Heart right ventricle (tissue), 16 donors: Measurements from ENCODE around the gene MPP2. TPM values are rescaled to one million over a fixed set of nuclear protein-coding genes. Genes with fewer than 3 reads are reported as not detected.
A peak's percentile ranks its signal among the peaks of the same experiment; 100 is the strongest.
"Not testable (repeated sequence)": the region's sequence is repeated elsewhere in the genome, so short reads cannot be mapped to it uniquely, and the experiment has no call there.

Experiments
- ATAC-seq, 8 donors: fragments of 200-7000 bp; cut with Tn5 transposase; one replicate each; pipeline ENCODE4 v1.9.1; 2020; ENCODE audit warnings: mild to moderate bottlenecking in 8 of 8, moderate library complexity in 8 of 8, moderate number of reproducible peaks in 1 of 8
- DNase-seq, 2 donors: peaks; one replicate each; pipeline ENCODE4 v3.0.0-alpha.2; 2020
- H3K27ac ChIP-seq, 10 donors: fragments of 200-600 bp; sonication (generic) in 2 of 10; one replicate each; pipeline versions ENCODE4 v1.5.0 to v1.8.0; 2020 to 2022; ENCODE audit warnings: mild to moderate bottlenecking in 3 of 10
- H3K27me3 ChIP-seq, 7 donors: fragments of 200-600 bp; one replicate each; pipeline ENCODE4 v1.8.0; 2021 to 2022; ENCODE audit warnings: mild to moderate bottlenecking in 2 of 7
- H3K36me3 ChIP-seq, 9 donors: fragments of 200-600 bp; sonication (generic) in 1 of 9; one replicate each; pipeline versions ENCODE4 v1.5.0 to v1.8.0; 2020 to 2022; ENCODE audit warnings: mild to moderate bottlenecking in 2 of 9
- H3K4me1 ChIP-seq, 9 donors: fragments of 200-600 bp; sonication (generic) in 1 of 9; one replicate each; pipeline versions ENCODE4 v1.5.0 to v1.8.0; 2020 to 2022; ENCODE audit warnings: mild to moderate bottlenecking in 4 of 9
- H3K4me3 ChIP-seq, 10 donors: fragments of 200-600 bp; sonication (generic) in 2 of 10; one replicate each; pipeline versions ENCODE4 v1.5.0 to v1.8.0; 2020 to 2022; ENCODE audit warnings: mild to moderate bottlenecking in 7 of 10, moderate library complexity in 2 of 10
- H3K9me3 ChIP-seq, 11 donors: fragments of 200-600 bp in 10 of 11; sonication (generic) in 2 of 11; one replicate each; pipeline versions ENCODE4 v1.5.0 to v1.8.0; 2013 to 2022; ENCODE audit warnings: mild to moderate bottlenecking in 2 of 11, control low read depth in 1 of 11, moderate library complexity in 1 of 11
- CTCF ChIP-seq, 9 donors: fragments of 200-600 bp; sonication (generic) in 2 of 9; IDR thresholded peaks; one replicate each; pipeline versions ENCODE4 v1.5.0 to v1.8.0; 2021 to 2022; ENCODE audit warnings: antibody characterized with exemption in 9 of 9, mild to moderate bottlenecking in 5 of 9, moderate library complexity in 1 of 9
- WGBS, 2 donors: extraction: QIAGEN DNeasy Blood & Tissue Kit; methylation state at CpG; one replicate each; pipeline ENCODE4 v1.1.7; 2013; ENCODE audit warnings: inconsistent platforms in 1 of 2; 5-methylcytosine and 5-hydroxymethylcytosine counted together
- intact Hi-C, 10 donors: fragments of 100-400 bp; cut with DNase I; formaldehyde crosslinking; loops; one replicate each; pipeline versions ENCODE4 v1.11.1 to v1.14.2; 2022
- polyA plus RNA-seq, 2 donors: library from polyadenylated mRNA; stranded (reverse); fragments of 200-250 nt; gene quantifications; one replicate each; pipeline ENCODE4 v1.2.3, GENCODE V29; 2013
- total RNA-seq, 10 donors: library from RNA; stranded (reverse); fragmentation: NEBNext Ultra II Directional in 3 of 10; extraction: Animal tissue kit (Norgen Biotek cat#: 25700) in 3 of 10; gene quantifications; one replicate each; pipeline versions ENCODE4 v1.2.1 to v1.2.4, GENCODE V29; 2021 to 2023
- donor health status: Arrhythmogenic right ventricular cardiomyopathy.
- donor health status: ischemic (EF 13 %, LVEDD 7.1; RV severe dilation, severe dysfunction).
- donor health status: healthy with polysubstance abuse.
- donor health status: DM: no; HTN: yes; CAD: no.
- donor health status: DM: no; HTN: no; CAD: no.
- donor health status: ischemic (EF 25% LVEDD 6.9; RV normal size, moderate dysfunction).
- donor health status: ischemic (EF 25% LVEDD 5.7; RV mildly dilated, moderate dysfunction).
- donor health status: healthy.
- donor health status: DM: yes; HTN: yes; CAD: no.
- donor health status: Ischemic cardiomyopathy.
- donor health status: ischemic (EF 35%, LVEDD 5.7; RV mildly dilated, moderate dysfunction).
- donor health status: nonischemic (EF 11% LVEDD 7.7; RV severe dilation, severe dysfunction).
- donor health status: DM: yes; HTN: yes; CAD: no.
- donor health status: PGD.
- donor health status: ischemic (EF 29% LVEDD 5.4; RV normal size, mild dysfunction).
- donor health status: nonischemic (EF 23%, LVEDD 6.1; RV moderate dilation, normal function).

Gene MPP2
- total and polyA plus RNA-seq, 12 donors, result 5.0 to 20.7 (median 12.9) TPM

- 60 to 61% methylated on average over 7 of the region's 7 CpGs for WGBS, 2 donors
- H3K36me3 ChIP-seq, result no peaks in the 10 kb centered on the region
- peak in 7 of 9 donors; percentile 32 to 52 (median 43) for TF ChIP-seq CTCF (IDR thresholded peaks at IDR 0.05)
- intact Hi-C loops, result loop anchor here in 7 of 10 donors (5.0 to 10.0 kb wide), 9 partner anchors 52 to 227 kb away; no protein-coding TSS in a partner anchor
- ATAC-seq (peak in 6 of 8 donors; percentile 9 to 62 (median 34)), DNase-seq (no peak)
- H3K9me3 ChIP-seq, result no peaks in the 10 kb centered on the region
- H3K4me1 ChIP-seq, result peaks cover 0 to 15% (median 6%) of the 10 kb centered on the region in 9 donors
- H3K4me3 ChIP-seq, result no peak overlapping the region
- peaks cover 0 to 28% (median 23%) of the 10 kb centered on the region in 7 donors for H3K27me3 ChIP-seq
- no peak overlapping the region for H3K27ac ChIP-seq
Measured at GRCh38 chr17:43940630-43941029, 33.3 kb upstream of the MPP2 start.

- Histone ChIP-seq H3K36me3 (no peaks in the 10 kb centered on the region), H3K4me3 (no peak overlapping the region), H3K27me3 (peaks cover 0 to 28% (median 23%) of the 10 kb centered on the region in 7 donors), H3K27ac (no peak overlapping the region), H3K9me3 (no peaks in the 10 kb centered on the region), H3K4me1 (peaks cover 0 to 15% (median 6%) of the 10 kb centered on the region in 9 donors)
- ATAC-seq, result no peak
- WGBS, 2 donors, result 95% methylated on average over 5 of the region's 5 CpGs
- DNase-seq, result no peak
- intact Hi-C loops, result loop anchor here in 7 of 10 donors (5.0 to 10.0 kb wide), 9 partner anchors 52 to 227 kb away; no protein-coding TSS in a partner anchor
- no peak for TF ChIP-seq CTCF (IDR thresholded peaks at IDR 0.05)
Measured at GRCh38 chr17:43939886-43940285, 32.5 kb upstream of the MPP2 start.

GRCh38 chr17:43939452-43939851 lies 32.1 kb upstream of the MPP2 start:
- H3K4me1 ChIP-seq, result peaks cover 0 to 15% (median 6%) of the 10 kb centered on the region in 9 donors
- H3K27me3 ChIP-seq, result peaks cover 0 to 28% (median 23%) of the 10 kb centered on the region in 7 donors
- H3K9me3 ChIP-seq, ATAC-seq, DNase-seq, H3K27ac ChIP-seq, H3K36me3 ChIP-seq, H3K4me3 ChIP-seq, intact Hi-C loops: not testable (repeated sequence)
- 90 to 93% methylated on average over 3 of the region's 3 CpGs for WGBS, 2 donors

- intact Hi-C loops, result no loop called here
- no peak for TF ChIP-seq CTCF (IDR thresholded peaks at IDR 0.05)
Measured at GRCh38 chr17:43938838-43939182, 31.5 kb upstream of the MPP2 start.

GRCh38 chr17:43936434-43936833 lies 29.1 kb upstream of the MPP2 start:
- no peak overlapping the region for H3K4me3 ChIP-seq
- 79 to 92% methylated on average over 3 of the region's 3 CpGs for WGBS, 2 donors
- intact Hi-C loops, result no loop called here
- no peaks in the 10 kb centered on the region for H3K9me3 ChIP-seq
- ATAC-seq (no peak), DNase-seq (no peak)
- no peak for TF ChIP-seq CTCF (IDR thresholded peaks at IDR 0.05)
- peaks cover 0 to 9% (median 6%) of the 10 kb centered on the region in 9 donors for H3K4me1 ChIP-seq
- no peaks in the 10 kb centered on the region for H3K36me3 ChIP-seq
- peaks cover 0 to 28% (median 23%) of the 10 kb centered on the region in 7 donors for H3K27me3 ChIP-seq
- H3K27ac ChIP-seq, result no peak overlapping the region

More at GRCh38 chr17:43938838-43939182, 31.5 kb upstream of the MPP2 start:
- Histone ChIP-seq H3K4me3 (no peak overlapping the region), H3K27ac (no peak overlapping the region), H3K36me3 (no peaks in the 10 kb centered on the region), H3K4me1 (peaks cover 0 to 10% (median 6%) of the 10 kb centered on the region in 9 donors), H3K9me3 (no peaks in the 10 kb centered on the region), H3K27me3 (peaks cover 0 to 28% (median 23%) of the 10 kb centered on the region in 7 donors)
- ATAC-seq, result peak in 1 of 8 donors; percentile 10
- WGBS, 2 donors, result 71 to 82% methylated on average over 6 of the region's 6 CpGs
- no peak for DNase-seq
